C4-2B (cell line): ENCODE data around the gene ECI2.

Experiments used
- CTCF ChIP-seq: fragments of 450-650 bp; conservative IDR thresholded peaks from 2 replicates; pipeline ENCODE4 v1.5.1; 2017; ENCODE audit warnings: mild to moderate bottlenecking
- ZFX ChIP-seq: fragments of 450-650 bp; IDR thresholded peaks from 2 replicates; pipeline ENCODE4 v1.6.1; 2017

GRCh38 chr6:4102687-4103244 is 32.6 kb downstream of the ECI2 start:
- TF ChIP-seq CTCF: no peak
- TF ChIP-seq ZFX: peak; percentile 58
